GM12873 (cell line): Measurements from ENCODE around the gene RCAN2.

Source experiments
- CTCF ChIP-seq: IDR thresholded peaks from 2 replicates; pipeline ENCODE4 v1.5.1; 2012; ENCODE audit warnings: low read depth, mild to moderate bottlenecking, moderate library complexity, low read length, control low read depth; ENCODE audit not compliant: insufficient read depth; ENCODE audit errors: missing control alignments

RCAN2 gene

GRCh38 chr6:46325561-46326530, 165.4 kb downstream of the RCAN2 start:
- no peak for TF ChIP-seq CTCF

DNA sequence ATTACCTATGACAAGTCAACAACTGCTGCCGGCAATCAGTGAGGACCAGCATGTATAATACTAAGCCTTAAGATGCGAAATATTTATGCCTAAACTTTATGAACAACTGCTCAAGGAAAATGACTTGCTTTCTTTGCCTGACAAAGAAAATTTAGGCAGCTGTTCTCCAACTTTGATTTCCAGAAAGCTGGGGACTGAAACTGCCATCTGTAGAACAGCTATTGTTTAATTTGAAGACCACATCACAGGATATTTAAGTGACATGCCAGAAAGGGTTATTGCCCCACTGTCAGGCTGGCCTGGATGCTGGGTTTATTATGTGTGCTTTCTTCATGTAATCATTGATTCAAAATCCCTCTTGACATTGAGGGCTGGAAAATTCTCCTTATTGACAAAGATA, 166.5 kb downstream of the RCAN2 start:
- no peak for TF ChIP-seq CTCF

DNA sequence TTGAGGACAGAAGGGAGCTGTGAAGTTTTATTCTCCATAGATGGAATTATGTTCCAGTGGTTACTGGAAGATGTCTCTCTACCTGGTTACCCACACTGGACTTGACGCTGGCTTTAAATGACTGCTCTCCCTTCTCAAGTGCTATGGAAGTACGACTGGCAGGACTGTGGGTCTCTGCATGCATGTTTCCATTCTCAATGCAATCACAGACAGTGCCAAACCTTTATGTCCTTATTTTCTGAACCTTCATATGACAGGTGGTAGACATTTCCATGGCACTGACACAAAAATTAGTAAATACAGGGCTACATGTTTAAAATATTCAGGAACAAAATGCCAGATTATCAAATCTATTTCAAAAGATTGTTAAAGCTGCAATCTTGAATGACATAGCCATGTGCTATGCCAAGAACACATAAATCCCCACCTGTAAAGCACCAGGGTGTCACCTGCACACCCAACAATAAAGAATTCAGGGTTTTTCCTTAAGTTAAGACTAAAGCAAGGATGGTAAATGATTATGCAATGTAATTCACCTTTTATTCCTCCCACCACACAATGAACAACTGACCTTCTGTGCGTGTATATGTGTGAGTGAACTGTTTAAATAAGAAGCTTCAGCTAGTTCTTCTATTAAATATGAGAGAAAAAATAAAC, 167.2 kb downstream of the RCAN2 start:
- TF ChIP-seq CTCF = no peak

- no peak for TF ChIP-seq CTCF
These were observed 167.8 kb downstream of the RCAN2 start for GRCh38 chr6:46323312-46323965.

GRCh38 chr6:46320505-46320904, 170.7 kb downstream of the RCAN2 start:
- TF ChIP-seq CTCF = no peak

GRCh38 chr6:46315589-46315988, 175.7 kb downstream of the RCAN2 start:
- no peak for TF ChIP-seq CTCF

DNA sequence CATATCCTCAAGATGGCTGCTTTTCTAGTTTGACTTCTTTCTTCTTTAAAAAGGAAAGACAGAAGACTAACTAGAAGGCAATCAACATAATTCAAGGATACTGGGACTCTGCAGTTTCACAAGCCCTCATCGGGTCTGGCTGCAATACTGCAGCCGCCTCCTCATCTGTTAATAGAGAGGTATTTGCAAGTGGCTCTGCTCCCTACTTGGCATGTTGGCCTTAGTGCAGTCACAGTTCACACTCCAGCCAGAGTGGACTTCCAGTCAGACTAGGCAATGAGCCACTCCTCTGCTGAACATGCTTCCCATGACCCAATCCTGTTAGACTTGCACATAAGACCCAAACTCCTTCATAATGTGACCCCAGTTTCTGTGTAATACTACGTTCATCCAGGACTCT, 178.6 kb downstream of the RCAN2 start:
- TF ChIP-seq CTCF = no peak
